GM21529 (cell line): Measurements from ENCODE around the gene NABP1.

Experiments used
- ATAC-seq: cut with Tn5 transposase; IDR thresholded peaks from one replicate; pipeline ENCODE4 v1.9.1; 2021; ENCODE audit not compliant: unreplicated experiment

NABP1 gene

GRCh38 chr2:191646163-191646902 lies 31.6 kb upstream of the NABP1 start:
- ATAC-seq, result no peak

DNA sequence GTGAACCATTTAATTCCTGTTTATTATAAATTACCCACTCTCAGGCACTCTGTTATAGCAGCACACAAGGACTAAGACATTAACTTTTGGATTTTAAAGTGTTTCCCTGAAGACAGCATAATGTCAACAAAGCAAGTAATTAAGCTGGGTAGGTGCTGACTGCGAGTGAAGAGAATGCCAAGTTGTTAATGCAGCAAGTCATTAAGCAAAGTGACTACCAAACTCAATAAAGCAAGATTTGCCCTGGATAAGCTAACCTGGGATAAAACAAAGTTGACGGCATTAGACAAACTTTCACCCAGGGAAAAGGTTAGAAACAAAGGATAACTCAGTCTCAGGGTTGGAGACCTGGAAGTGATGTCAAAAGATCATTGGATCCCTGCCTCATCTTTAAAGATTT lies 28.4 kb upstream of the NABP1 start:
- no peak for ATAC-seq

DNA sequence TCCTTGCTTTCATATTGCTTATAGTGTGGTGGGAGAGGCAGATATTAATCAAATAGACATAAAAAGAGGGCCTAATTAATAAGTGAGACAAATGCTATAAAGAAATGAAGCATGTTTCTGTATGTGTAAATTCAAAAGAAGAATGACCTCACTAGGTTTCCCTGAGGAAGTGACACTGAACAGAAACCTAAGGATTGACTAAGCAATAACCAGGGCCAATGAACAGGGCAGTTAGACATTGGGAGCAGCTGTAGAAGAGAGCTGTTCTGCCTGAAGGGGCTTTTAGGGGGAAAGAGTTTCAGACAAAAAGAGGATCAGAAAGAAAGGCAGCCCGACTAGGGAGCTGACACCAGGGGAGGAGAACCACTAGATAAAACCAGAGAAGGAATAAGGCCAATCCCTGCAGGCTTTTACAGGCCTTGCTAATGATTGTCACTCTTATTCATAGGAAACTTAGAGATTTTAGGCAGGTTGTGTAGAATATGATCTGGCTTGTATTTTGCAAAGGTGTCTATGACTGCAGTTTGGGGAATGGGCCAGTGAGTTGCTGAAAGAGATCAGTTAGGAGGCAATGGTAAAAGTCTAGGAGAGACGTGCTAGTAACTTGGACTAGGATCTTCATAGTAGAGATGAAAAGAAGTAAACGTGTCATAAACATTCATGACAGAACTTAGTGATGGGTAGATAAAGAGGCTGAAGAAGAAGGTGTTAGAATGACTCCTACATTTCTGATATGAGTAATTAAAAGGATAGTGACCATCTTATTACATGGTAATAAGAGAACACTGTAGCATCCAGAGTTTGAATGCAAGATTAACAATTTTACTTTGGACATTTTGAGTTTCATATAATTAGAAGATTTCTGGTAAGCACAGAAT lies 26.8 kb upstream of the NABP1 start:
- peak; percentile 99 for ATAC-seq

GRCh38 chr2:191653667-191654391 lies 24.1 kb upstream of the NABP1 start:
- no peak for ATAC-seq

GRCh38 chr2:191656391-191656790 lies 21.5 kb upstream of the NABP1 start:
- ATAC-seq, result no peak

DNA sequence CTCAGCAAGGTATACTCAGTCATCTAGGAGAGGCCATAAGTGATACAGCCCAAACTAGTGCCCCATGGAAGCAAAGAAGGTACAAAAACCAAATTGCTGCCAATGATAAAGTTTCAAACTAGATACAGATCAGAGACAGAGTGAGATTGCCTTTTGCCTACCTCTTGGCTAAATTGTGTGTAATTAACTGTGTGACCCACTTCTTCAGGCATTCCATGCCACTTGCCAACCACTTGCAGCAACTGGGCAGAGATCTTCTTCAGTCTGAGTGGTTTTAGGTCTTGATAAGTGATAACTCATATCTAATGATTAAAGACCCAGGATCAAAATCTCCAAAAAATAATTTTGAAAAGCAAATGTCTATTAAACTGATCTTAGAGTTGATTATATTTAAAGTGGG lies 21.1 kb upstream of the NABP1 start:
- ATAC-seq, result no peak

- no peak for ATAC-seq
Observed at GRCh38 chr2:191657977-191658376, 20.0 kb upstream of the NABP1 start.

DNA sequence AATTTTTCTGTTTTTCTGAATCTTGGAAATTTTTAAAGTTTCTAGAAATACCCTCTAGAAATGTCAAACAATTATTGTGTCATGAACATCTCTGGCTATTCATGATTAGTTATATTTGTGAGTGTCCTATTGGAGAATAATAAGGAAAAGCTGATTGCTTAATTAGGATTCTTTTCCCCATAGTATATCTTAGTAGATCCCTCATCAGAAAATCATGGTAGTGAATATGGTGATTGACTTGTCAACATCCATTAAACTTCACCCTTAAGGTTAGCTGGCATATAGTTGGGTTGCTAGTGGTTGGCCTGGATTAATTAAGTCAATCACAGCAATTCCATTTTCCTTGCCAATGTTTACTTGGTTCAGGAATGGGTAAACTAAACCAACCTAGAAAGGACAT lies 18.7 kb upstream of the NABP1 start:
- no peak for ATAC-seq

GRCh38 chr2:191660575-191660974 lies 17.4 kb upstream of the NABP1 start:
- no peak for ATAC-seq

DNA sequence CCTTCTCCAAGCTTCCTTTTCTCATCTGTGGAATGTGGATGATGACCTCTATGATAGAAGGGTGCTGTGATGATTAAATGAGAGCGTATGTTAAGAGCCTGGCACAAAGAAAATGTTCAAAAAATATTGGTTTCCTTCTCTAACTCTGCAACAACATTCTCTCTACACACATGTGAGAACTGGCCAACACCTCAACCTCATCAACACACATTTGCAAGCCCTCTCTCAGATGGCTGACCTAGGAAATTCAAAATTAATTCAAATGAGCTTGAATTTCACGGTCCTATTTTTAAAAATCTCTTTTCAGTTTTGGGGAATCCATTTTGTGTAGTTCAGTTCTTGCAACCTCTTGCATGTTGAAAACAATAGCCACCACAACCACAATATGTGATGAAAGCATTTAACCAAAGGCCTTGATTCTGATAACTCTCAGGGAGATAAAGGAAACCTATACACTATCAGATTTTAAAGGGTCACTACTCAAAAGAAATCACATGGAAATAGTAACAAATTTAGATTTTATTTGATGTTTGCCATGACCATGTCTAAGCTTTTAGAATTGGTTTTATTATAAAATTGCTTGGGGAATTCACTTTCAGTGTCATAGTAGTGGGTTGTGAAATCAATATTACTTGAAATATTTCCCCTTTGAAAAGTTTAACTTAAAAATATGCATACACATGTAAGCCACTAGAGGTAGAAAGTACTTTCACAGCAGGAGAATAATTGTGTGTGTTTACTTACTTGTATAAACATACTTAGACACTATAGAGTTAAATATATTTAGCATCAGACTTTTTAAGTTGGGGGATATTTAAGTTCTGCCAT lies 16.6 kb upstream of the NABP1 start:
- no peak for ATAC-seq

DNA sequence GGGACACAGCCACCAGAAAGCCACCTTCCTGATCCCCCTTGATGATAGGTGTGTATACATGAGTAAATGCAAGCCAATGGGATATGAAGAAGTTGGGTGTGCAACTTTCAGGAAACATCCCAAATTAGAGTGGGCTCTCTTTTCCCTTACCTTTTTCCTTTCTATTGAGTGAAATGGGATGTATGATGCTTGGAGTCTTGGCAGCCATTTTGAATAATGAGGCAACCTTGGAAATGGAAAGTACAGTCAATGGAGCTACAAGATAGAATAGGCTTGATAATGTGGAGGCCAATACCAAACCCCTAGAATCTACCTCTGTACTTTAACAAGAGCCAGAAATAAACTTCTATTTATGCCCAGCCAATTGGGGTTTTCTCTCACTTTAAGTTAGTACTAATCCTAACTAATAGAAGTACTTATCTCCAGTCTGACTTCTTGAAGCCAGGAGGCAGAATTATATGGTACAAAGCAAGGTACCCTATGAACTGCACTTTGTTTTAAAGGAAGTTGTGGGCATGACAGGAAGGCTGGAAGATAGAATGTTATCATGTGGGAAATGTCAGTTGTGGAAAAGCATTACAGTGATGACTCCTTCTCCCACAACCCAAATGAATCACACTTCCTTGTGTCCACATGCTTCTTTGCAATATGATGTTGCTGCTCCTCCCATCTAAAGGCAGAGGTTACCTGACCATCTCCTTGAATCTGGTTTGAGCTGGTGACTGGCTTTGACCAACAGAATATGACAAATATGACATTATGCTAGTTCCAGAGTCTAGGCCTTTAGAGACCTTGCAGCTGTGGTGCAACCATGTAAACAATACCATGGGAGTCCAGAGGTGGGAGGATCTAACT lies 12.9 kb upstream of the NABP1 start:
- ATAC-seq, result no peak

DNA sequence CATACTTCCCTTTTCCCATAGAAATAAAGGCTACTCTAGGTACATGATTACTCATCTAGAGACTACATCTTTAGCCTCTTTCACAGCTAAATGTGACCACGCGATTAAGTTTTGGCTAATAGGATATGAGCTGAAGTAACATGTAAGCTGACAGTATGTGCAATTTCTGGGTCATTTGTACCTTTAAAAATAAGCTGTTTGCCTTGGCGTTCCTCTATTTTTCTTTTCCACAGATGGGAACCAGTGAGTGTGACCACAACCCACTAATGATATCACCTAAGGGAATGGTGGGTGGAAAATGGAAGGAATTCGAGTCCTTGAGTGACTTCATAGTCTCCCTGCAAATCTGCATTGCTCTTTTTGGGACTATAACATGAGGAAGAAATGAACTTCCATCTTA lies 11.7 kb upstream of the NABP1 start:
- no peak for ATAC-seq

GRCh38 chr2:191666732-191667131 lies 11.2 kb upstream of the NABP1 start:
- ATAC-seq, result peak; percentile 77

- peak; percentile 50 for ATAC-seq
Observed at GRCh38 chr2:191670076-191670475, 7.9 kb upstream of the NABP1 start.

GRCh38 chr2:191670787-191671186 lies 7.1 kb upstream of the NABP1 start:
- no peak for ATAC-seq

GRCh38 chr2:191675807-191676721 lies 1.9 kb upstream of the NABP1 start:
- ATAC-seq, result peak; percentile 64

- ATAC-seq, result peak; percentile 26
Observed at GRCh38 chr2:191676790-191677645, 918 bp upstream of the NABP1 start.
